Measurements from ENCODE around the gene STX1B.

The STX1B gene

GRCh38 chr16:31010585-31011325 is at the start of gene STX1B:
Gene STX1B, minus strand, starts transcription at chr16:31010638. Its CDS starts 242 bp downstream, at chr16:31010396.
- peaks cover 3% of the 10 kb centered on the region; the same call in 1 of the 2 replicates for H3K4me1 ChIP-seq (ENCODE audit: insufficient read depth, low read length)
- peak within 1 kb of the TSS; percentile 2; the same call in 1 of the 2 replicates for H3K9ac ChIP-seq (ENCODE audit: low read depth, low read length)
- peak within 1 kb of the TSS; percentile 72 for H3K4me3 ChIP-seq (ENCODE audit: low read length)
- peaks cover 22% of the 10 kb centered on the region for H3K27me3 ChIP-seq (ENCODE audit: insufficient read depth, low read length)
- H3K9me3 ChIP-seq (ENCODE audit: insufficient read depth, low read depth, low read length), result no peaks in the 10 kb centered on the region
- H3K27ac ChIP-seq (ENCODE audit: low read length), result no peak within 1 kb of the TSS
- no peaks in the 10 kb centered on the region for H3K36me3 ChIP-seq (ENCODE audit: insufficient read depth, low read depth, low read length)

DNA sequence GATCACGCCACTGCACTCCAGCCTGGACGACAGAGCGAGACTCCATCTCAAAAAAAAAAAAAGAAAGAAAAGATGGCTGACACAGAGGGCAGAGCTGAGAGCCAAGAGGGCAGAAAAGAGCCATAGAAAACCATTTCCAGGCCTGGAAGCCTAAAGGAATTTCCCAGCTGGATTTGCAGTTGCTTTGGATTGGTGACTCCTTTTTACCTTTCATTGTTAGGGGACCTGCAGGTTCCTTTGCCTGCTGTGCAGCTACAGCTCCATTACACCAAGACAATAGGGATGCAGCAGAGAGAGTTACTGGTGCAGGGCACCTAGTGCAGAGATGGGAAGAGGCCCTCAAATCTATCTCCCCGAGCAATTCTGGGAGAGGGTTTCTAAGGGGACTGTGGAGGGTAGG is 45.2 kb upstream of the STX1B start:
- H3K27me3 ChIP-seq (ENCODE audit: insufficient read depth, low read length), result no peaks in the 10 kb centered on the region
- H3K9ac ChIP-seq (ENCODE audit: low read depth, low read length), result no peak overlapping the region
- H3K4me3 ChIP-seq (ENCODE audit: low read length), result no peak overlapping the region
- H3K9me3 ChIP-seq (ENCODE audit: insufficient read depth, low read depth, low read length), result no peaks in the 10 kb centered on the region
- no peak overlapping the region for H3K27ac ChIP-seq (ENCODE audit: low read length)
- H3K4me1 ChIP-seq (ENCODE audit: insufficient read depth, low read length), result no peaks in the 10 kb centered on the region; the same call in 1 of the 2 replicates
- peaks cover 9% of the 10 kb centered on the region for H3K36me3 ChIP-seq (ENCODE audit: insufficient read depth, low read depth, low read length)

DNA sequence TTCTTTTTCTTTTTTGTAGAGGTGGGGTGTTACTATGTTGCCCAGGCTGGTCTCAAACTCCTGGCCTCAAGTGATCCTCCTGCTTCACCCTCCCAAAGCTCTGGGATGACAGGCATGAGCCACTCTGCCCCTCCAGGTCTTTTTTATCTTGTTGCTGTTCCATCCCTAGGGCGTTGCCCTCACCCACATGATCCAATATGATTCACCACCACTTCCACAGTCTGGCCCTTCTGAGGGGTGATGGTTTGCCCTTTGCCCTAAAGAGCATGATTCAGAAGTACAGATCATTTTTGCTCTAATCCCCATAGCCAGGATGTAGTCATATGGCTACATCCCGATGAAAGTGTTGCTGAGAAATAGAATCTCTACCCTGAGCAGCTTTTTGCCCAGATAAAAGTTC is 41.7 kb upstream of the STX1B start:
- Histone ChIP-seq H3K27me3 (ENCODE audit: insufficient read depth, low read length) (no peaks in the 10 kb centered on the region), H3K9ac (ENCODE audit: low read depth, low read length) (no peak overlapping the region), H3K27ac (ENCODE audit: low read length) (no peak overlapping the region), H3K36me3 (ENCODE audit: insufficient read depth, low read depth, low read length) (no peaks in the 10 kb centered on the region), H3K4me3 (ENCODE audit: low read length) (no peak overlapping the region), H3K4me1 (ENCODE audit: insufficient read depth, low read length) (no peaks in the 10 kb centered on the region; the same call in 1 of the 2 replicates), H3K9me3 (ENCODE audit: insufficient read depth, low read depth, low read length) (no peaks in the 10 kb centered on the region)

DNA sequence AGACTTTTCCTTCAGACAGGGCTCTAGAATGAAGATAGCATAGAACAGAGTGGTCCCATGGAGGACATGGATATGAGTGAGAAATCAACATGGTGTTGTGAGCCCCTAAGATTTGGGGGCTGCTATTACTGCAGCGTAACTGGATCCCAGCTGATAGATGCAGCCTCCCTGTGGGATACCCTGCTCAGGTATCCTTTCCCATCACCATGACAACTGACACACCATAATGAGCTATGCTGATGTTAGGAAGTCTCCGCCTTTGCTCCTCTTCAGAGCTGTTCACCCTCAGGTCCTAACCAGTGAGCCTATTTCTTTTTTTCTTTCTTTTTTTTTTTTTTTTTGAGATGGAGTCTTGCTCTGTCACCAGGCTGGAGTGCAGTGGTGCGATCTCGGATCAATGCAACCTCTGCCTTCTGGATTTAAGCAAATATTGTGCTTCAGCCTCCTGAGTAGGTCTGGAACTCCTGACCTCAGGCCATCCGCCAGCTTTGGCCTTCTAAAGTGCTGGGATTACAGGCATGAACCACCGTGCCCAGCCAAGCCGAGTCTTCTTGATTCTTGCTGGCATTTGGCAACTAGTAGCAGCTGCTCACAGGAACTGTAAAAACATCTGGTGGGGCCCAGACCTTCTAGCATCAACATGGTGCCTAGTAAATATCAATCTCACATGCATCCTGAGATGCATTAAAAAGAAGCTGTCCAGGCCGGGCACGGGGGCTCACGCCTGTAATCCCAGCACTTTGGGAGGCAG is 40.0 kb upstream of the STX1B start:
- no peak overlapping the region for H3K4me3 ChIP-seq (ENCODE audit: low read length)
- H3K36me3 ChIP-seq (ENCODE audit: insufficient read depth, low read depth, low read length), result no peaks in the 10 kb centered on the region
- H3K27ac ChIP-seq (ENCODE audit: low read length), result no peak overlapping the region
- no peak overlapping the region for H3K9ac ChIP-seq (ENCODE audit: low read depth, low read length)
- H3K27me3 ChIP-seq (ENCODE audit: insufficient read depth, low read length), result no peaks in the 10 kb centered on the region
- H3K9me3 ChIP-seq (ENCODE audit: insufficient read depth, low read depth, low read length), result no peaks in the 10 kb centered on the region
- no peaks in the 10 kb centered on the region for H3K4me1 ChIP-seq (ENCODE audit: insufficient read depth, low read length)

GRCh38 chr16:31043898-31044481 is 33.6 kb upstream of the STX1B start:
- Histone ChIP-seq H3K9ac (ENCODE audit: low read depth, low read length) (no peak overlapping the region), H3K27me3 (ENCODE audit: insufficient read depth, low read length) (no peaks in the 10 kb centered on the region), H3K4me1 (ENCODE audit: insufficient read depth, low read length) (no peaks in the 10 kb centered on the region), H3K27ac (ENCODE audit: low read length) (no peak overlapping the region), H3K4me3 (ENCODE audit: low read length) (no peak overlapping the region), H3K9me3 (ENCODE audit: insufficient read depth, low read depth, low read length) (no peaks in the 10 kb centered on the region), H3K36me3 (ENCODE audit: insufficient read depth, low read depth, low read length) (no peaks in the 10 kb centered on the region)

DNA sequence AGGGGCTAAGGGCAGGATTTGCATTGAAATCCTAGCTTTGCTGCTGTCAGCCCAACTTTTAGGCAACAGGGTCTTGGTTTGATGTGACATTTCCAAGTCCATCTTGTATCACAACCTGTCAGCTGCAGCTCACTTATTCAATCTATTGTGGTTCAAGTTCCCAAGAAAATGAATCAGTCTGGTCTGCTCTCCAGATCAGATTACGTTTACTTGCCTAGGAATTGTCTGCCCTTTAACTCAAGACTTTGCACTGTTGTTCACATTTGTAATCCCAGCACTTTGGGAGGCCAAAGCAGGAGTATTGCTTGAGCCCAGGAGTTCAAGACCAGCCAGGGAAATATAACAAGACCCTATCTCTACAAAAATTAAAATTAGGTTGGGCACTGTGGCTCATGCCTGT is 32.9 kb upstream of the STX1B start:
- no peaks in the 10 kb centered on the region for H3K36me3 ChIP-seq (ENCODE audit: insufficient read depth, low read depth, low read length)
- no peak overlapping the region for H3K4me3 ChIP-seq (ENCODE audit: low read length)
- no peaks in the 10 kb centered on the region for H3K9me3 ChIP-seq (ENCODE audit: insufficient read depth, low read depth, low read length)
- H3K27ac ChIP-seq (ENCODE audit: low read length), result no peak overlapping the region
- H3K27me3 ChIP-seq (ENCODE audit: insufficient read depth, low read length), result no peaks in the 10 kb centered on the region
- no peak overlapping the region for H3K9ac ChIP-seq (ENCODE audit: low read depth, low read length)
- H3K4me1 ChIP-seq (ENCODE audit: insufficient read depth, low read length), result no peaks in the 10 kb centered on the region

GRCh38 chr16:31042866-31043265 is 32.4 kb upstream of the STX1B start:
- Histone ChIP-seq H3K27me3 (ENCODE audit: insufficient read depth, low read length) (no peaks in the 10 kb centered on the region), H3K27ac (ENCODE audit: low read length) (no peak overlapping the region), H3K36me3 (ENCODE audit: insufficient read depth, low read depth, low read length) (no peaks in the 10 kb centered on the region), H3K9me3 (ENCODE audit: insufficient read depth, low read depth, low read length) (no peaks in the 10 kb centered on the region), H3K4me1 (ENCODE audit: insufficient read depth, low read length) (no peaks in the 10 kb centered on the region), H3K9ac (ENCODE audit: low read depth, low read length) (no peak overlapping the region), H3K4me3 (ENCODE audit: low read length) (no peak overlapping the region; the same call in 1 of the 2 replicates)

- H3K4me3 ChIP-seq (ENCODE audit: low read length), result no peak overlapping the region
- H3K27me3 ChIP-seq (ENCODE audit: insufficient read depth, low read length), result no peaks in the 10 kb centered on the region
- no peak overlapping the region for H3K27ac ChIP-seq (ENCODE audit: low read length)
- H3K4me1 ChIP-seq (ENCODE audit: insufficient read depth, low read length), result no peaks in the 10 kb centered on the region
- H3K36me3 ChIP-seq (ENCODE audit: insufficient read depth, low read depth, low read length), result peaks cover 5% of the 10 kb centered on the region; the same call in 1 of the 2 replicates
- H3K9me3 ChIP-seq (ENCODE audit: insufficient read depth, low read depth, low read length), result no peaks in the 10 kb centered on the region
- H3K9ac ChIP-seq (ENCODE audit: low read depth, low read length), result no peak overlapping the region
These were observed 28.6 kb upstream of the STX1B start for GRCh38 chr16:31038993-31039392.

- H3K4me1 ChIP-seq (ENCODE audit: insufficient read depth, low read length), result no peaks in the 10 kb centered on the region
- no peaks in the 10 kb centered on the region for H3K9me3 ChIP-seq (ENCODE audit: insufficient read depth, low read depth, low read length)
- H3K27me3 ChIP-seq (ENCODE audit: insufficient read depth, low read length), result no peaks in the 10 kb centered on the region; the same call in 1 of the 2 replicates
- peaks cover 5% of the 10 kb centered on the region; the same call in 1 of the 2 replicates for H3K36me3 ChIP-seq (ENCODE audit: insufficient read depth, low read depth, low read length)
- H3K9ac ChIP-seq (ENCODE audit: low read depth, low read length), result no peak overlapping the region
- no peak overlapping the region for H3K27ac ChIP-seq (ENCODE audit: low read length)
- H3K4me3 ChIP-seq (ENCODE audit: low read length), result no peak overlapping the region
These were observed 26.3 kb upstream of the STX1B start for GRCh38 chr16:31036691-31037090.

- peak overlapping the region; percentile 73; the same call in 1 of the 2 replicates for H3K9ac ChIP-seq (ENCODE audit: low read depth, low read length)
These were observed 23.5 kb upstream of the STX1B start for GRCh38 chr16:31033709-31034492.

More at GRCh38 chr16:31033709-31034492, 23.5 kb upstream of the STX1B start:
- Histone ChIP-seq H3K36me3 (ENCODE audit: insufficient read depth, low read depth, low read length) (peaks cover 5% of the 10 kb centered on the region; the same call in 1 of the 2 replicates), H3K27me3 (ENCODE audit: insufficient read depth, low read length) (no peaks in the 10 kb centered on the region; the same call in 1 of the 2 replicates), H3K4me1 (ENCODE audit: insufficient read depth, low read length) (no peaks in the 10 kb centered on the region), H3K9me3 (ENCODE audit: insufficient read depth, low read depth, low read length) (no peaks in the 10 kb centered on the region), H3K27ac (ENCODE audit: low read length) (no peak overlapping the region), H3K4me3 (ENCODE audit: low read length) (peak overlapping the region; percentile 82)

All from iPS-20b (cell line).